Uterus (tissue), 2 donors: Measurements from ENCODE around the gene CRMP1.

ENCODE experiments used
- POLR2A ChIP-seq, 2 donors: fragments of 450-650 bp; IDR thresholded peaks; one replicate each; pipeline ENCODE4 v1.6.1; 2016; ENCODE audit warnings: antibody characterized with exemption in 2 of 2, mild to moderate bottlenecking in 1 of 2, moderate library complexity in 1 of 2
- TF ChIP-seq, protein P1 (sequence below), 4 experiments: fragments of 200-600 bp in 2 of 4; fragments of 450-650 bp in 2 of 4; sonication (generic) in 2 of 4; IDR thresholded peaks; one replicate each; pipeline ENCODE4 v1.5.1; 2016 to 2019; ENCODE audit warnings: antibody characterized with exemption in 4 of 4, mild to moderate bottlenecking in 2 of 4, moderate library complexity in 1 of 4

DNA sequence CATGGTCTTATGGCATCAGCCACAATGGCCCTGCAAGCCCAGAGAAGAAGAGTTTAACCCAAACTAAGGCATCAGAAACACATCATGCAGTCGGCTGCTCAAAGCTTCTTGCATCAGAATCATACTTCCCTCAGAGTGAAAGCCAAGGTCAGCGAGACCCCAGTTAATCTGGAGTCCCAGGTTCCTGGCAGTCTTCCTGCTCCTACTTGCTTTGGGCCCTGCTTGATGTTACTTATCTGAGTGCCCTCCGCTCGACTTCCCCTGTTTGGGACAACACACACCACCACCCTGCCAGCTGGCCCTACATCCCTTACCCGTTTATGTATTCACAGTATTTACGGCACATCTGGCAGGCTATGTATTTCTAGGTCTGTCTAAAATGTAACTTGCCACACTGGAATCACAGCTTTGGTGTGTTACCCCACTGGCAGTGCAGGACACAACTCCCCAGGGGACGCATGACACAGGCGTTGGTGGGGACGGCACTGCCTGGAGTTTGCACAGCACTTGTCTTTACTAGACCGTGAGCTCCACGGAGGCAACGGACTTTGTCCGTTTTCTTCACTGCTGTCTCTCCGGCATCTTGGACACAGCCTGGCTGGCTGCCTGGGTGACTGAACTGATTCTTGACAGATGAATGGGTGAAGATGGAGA is 22.8 kb downstream of the CRMP1 start:
- TF ChIP-seq, protein P1, sequence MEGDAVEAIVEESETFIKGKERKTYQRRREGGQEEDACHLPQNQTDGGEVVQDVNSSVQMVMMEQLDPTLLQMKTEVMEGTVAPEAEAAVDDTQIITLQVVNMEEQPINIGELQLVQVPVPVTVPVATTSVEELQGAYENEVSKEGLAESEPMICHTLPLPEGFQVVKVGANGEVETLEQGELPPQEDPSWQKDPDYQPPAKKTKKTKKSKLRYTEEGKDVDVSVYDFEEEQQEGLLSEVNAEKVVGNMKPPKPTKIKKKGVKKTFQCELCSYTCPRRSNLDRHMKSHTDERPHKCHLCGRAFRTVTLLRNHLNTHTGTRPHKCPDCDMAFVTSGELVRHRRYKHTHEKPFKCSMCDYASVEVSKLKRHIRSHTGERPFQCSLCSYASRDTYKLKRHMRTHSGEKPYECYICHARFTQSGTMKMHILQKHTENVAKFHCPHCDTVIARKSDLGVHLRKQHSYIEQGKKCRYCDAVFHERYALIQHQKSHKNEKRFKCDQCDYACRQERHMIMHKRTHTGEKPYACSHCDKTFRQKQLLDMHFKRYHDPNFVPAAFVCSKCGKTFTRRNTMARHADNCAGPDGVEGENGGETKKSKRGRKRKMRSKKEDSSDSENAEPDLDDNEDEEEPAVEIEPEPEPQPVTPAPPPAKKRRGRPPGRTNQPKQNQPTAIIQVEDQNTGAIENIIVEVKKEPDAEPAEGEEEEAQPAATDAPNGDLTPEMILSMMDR (IDR thresholded peaks at IDR 0.05) = no peak
- TF ChIP-seq POLR2A (IDR thresholded peaks at IDR 0.05) = no peak
